ENCODE data around the gene SOX5.

DNA sequence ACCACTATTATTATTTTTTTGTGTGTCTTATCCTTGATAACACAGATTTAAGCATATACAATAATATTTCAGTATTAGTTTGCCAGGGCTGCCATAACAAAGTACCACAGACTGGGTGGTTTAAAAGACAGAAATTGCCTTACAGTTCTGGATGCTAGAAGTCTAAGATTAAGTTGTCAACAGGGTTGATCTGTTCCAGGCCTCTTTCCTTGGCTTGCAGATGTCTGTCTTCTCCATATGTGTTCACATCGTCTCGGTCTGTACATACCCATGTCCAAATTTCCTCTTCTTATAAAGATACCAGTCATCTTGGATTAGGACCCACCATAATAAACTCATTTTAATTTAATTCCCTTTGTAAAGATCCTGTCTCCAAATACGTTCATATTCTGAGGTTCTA lies 204.8 kb downstream of the SOX5 start:
- TF ChIP-seq BHLHE40 (IDR thresholded peaks at IDR 0.05; ENCODE audit: borderline replicate concordance) (no peak), TARDBP (IDR thresholded peaks at IDR 0.05) (no peak), ELF4 (IDR thresholded peaks at IDR 0.05) (no peak), ARNT (IDR thresholded peaks at IDR 0.05) (no peak), SP1 (IDR thresholded peaks at IDR 0.05) (no peak), ZNF384 (IDR thresholded peaks at IDR 0.05) (no peak), HDGF (IDR thresholded peaks at IDR 0.05; ENCODE audit: borderline replicate concordance) (no peak), FOXM1 (IDR thresholded peaks at IDR 0.05; ENCODE audit: borderline replicate concordance) (no peak), FOXA1 (IDR thresholded peaks at IDR 0.05) (no peak)
